GM08714 (cell line): ENCODE results near the gene PALLD.

Experiments
- H3K4me3 ChIP-seq: fragments of 200-500 bp; sonication (Bioruptor generic); 2 replicates; pipeline ENCODE4 v1.5.1; 2014; ENCODE audit warnings: mild to moderate bottlenecking, low read length, inconsistent platforms
- ZNF274 ChIP-seq: IDR thresholded peaks from 2 replicates; pipeline ENCODE4 v1.6.1; 2012; ENCODE audit warnings: mild to moderate bottlenecking, low read depth, low read length

The PALLD gene

GRCh38 chr4:168731006-168731636, 234.3 kb downstream of the PALLD start:
- no peak for TF ChIP-seq ZNF274

GRCh38 chr4:168731706-168732414, 235.0 kb downstream of the PALLD start:
- H3K4me3 ChIP-seq = no peak overlapping the region
- TF ChIP-seq ZNF274 = no peak

More at GRCh38 chr4:168731006-168731636, 234.3 kb downstream of the PALLD start:
- H3K4me3 ChIP-seq = no peak overlapping the region

- no peak overlapping the region for H3K4me3 ChIP-seq
- no peak for TF ChIP-seq ZNF274
Measured at GRCh38 chr4:168732714-168733113, 235.9 kb downstream of the PALLD start.

GRCh38 chr4:168734703-168735678, 238.1 kb downstream of the PALLD start:
- no peak for TF ChIP-seq ZNF274
- H3K4me3 ChIP-seq = no peak overlapping the region

GRCh38 chr4:168735735-168736134, 238.9 kb downstream of the PALLD start:
- H3K4me3 ChIP-seq = no peak overlapping the region
- TF ChIP-seq ZNF274 = no peak

GRCh38 chr4:168736860-168737805, 240.3 kb downstream of the PALLD start:
- H3K4me3 ChIP-seq = no peak overlapping the region
- no peak for TF ChIP-seq ZNF274

- TF ChIP-seq ZNF274 = no peak
Measured at GRCh38 chr4:168737806-168738172, 240.9 kb downstream of the PALLD start.

GRCh38 chr4:168739886-168740285, 243.0 kb downstream of the PALLD start:
- TF ChIP-seq ZNF274 = no peak
- H3K4me3 ChIP-seq = no peak overlapping the region

More at GRCh38 chr4:168737806-168738172, 240.9 kb downstream of the PALLD start:
- H3K4me3 ChIP-seq = no peak overlapping the region

GRCh38 chr4:168740691-168741090, 243.8 kb downstream of the PALLD start:
- no peak overlapping the region for H3K4me3 ChIP-seq
- TF ChIP-seq ZNF274 = no peak

GRCh38 chr4:168741281-168742173, 244.7 kb downstream of the PALLD start:
- no peak for TF ChIP-seq ZNF274
- H3K4me3 ChIP-seq = no peak overlapping the region

GRCh38 chr4:168743131-168743530, 246.3 kb downstream of the PALLD start:
- TF ChIP-seq ZNF274 = no peak
- H3K4me3 ChIP-seq = no peak overlapping the region

GRCh38 chr4:168743601-168744000, 246.7 kb downstream of the PALLD start:
- no peak overlapping the region for H3K4me3 ChIP-seq
- TF ChIP-seq ZNF274 = no peak
